KMS-11 (cell line): ENCODE results near the gene ZNF785.
A peak's percentile ranks its signal among the peaks of the same experiment; 100 is the strongest.

Source experiments
- H2AFZ ChIP-seq: fragments of 200-600 bp; sonication (generic); 2 replicates; pipeline ENCODE4 v1.6.1; 2016; ENCODE audit warnings: antibody characterized with exemption, mixed run types, low read depth
- H3K27ac ChIP-seq: fragments of 200-600 bp; sonication (generic); 2 replicates; pipeline ENCODE4 v1.6.1; 2016; ENCODE audit warnings: mild to moderate bottlenecking, mixed run types
- H3K27me3 ChIP-seq: fragments of 200-600 bp; sonication (generic); 2 replicates; pipeline ENCODE4 v1.6.1; 2017; ENCODE audit warnings: mild to moderate bottlenecking, low read depth, mixed run types, moderate library complexity; ENCODE audit not compliant: insufficient read depth
- H3K36me3 ChIP-seq: fragments of 200-600 bp; sonication (generic); 2 replicates; pipeline ENCODE4 v1.6.1; 2017; ENCODE audit warnings: mild to moderate bottlenecking, mixed run types; ENCODE audit not compliant: insufficient read depth
- H3K4me1 ChIP-seq: fragments of 200-600 bp; sonication (generic); 2 replicates; pipeline ENCODE4 v1.6.1; 2016; ENCODE audit warnings: mild to moderate bottlenecking, low read depth, mixed run types; ENCODE audit not compliant: poor library complexity, severe bottlenecking
- H3K4me2 ChIP-seq: fragments of 200-600 bp; sonication (generic); 2 replicates; pipeline ENCODE4 v1.7.0; 2016; ENCODE audit warnings: mild to moderate bottlenecking, mixed run types
- H3K4me3 ChIP-seq: fragments of 200-600 bp; sonication (generic); IDR thresholded peaks from 2 replicates; pipeline ENCODE4 v1.6.1; 2017; ENCODE audit warnings: low read depth, low read length, mixed read lengths; ENCODE audit not compliant: insufficient read depth
- H3K79me2 ChIP-seq: fragments of 200-600 bp; sonication (generic); 2 replicates; pipeline ENCODE4 v1.6.1; 2016; ENCODE audit warnings: low read depth, mixed run types; ENCODE audit not compliant: insufficient read depth
- H3K9ac ChIP-seq: fragments of 200-600 bp; sonication (generic); 2 replicates; pipeline ENCODE4 v1.6.1; 2016; ENCODE audit warnings: mild to moderate bottlenecking, mixed run types
- H4K20me1 ChIP-seq: fragments of 200-600 bp; sonication (generic); 2 replicates; pipeline ENCODE4 v1.6.1; 2016; ENCODE audit warnings: mild to moderate bottlenecking, mixed run types; ENCODE audit not compliant: insufficient read depth
- TF ChIP-seq, protein P1 (sequence below): fragments of 200-600 bp; sonication (generic); conservative IDR thresholded peaks from 2 replicates; pipeline ENCODE4 v1.6.1; 2017; ENCODE audit warnings: low read depth, mild to moderate bottlenecking, antibody characterized with exemption, low read length, moderate library complexity, mixed read lengths

Gene ZNF785

DNA sequence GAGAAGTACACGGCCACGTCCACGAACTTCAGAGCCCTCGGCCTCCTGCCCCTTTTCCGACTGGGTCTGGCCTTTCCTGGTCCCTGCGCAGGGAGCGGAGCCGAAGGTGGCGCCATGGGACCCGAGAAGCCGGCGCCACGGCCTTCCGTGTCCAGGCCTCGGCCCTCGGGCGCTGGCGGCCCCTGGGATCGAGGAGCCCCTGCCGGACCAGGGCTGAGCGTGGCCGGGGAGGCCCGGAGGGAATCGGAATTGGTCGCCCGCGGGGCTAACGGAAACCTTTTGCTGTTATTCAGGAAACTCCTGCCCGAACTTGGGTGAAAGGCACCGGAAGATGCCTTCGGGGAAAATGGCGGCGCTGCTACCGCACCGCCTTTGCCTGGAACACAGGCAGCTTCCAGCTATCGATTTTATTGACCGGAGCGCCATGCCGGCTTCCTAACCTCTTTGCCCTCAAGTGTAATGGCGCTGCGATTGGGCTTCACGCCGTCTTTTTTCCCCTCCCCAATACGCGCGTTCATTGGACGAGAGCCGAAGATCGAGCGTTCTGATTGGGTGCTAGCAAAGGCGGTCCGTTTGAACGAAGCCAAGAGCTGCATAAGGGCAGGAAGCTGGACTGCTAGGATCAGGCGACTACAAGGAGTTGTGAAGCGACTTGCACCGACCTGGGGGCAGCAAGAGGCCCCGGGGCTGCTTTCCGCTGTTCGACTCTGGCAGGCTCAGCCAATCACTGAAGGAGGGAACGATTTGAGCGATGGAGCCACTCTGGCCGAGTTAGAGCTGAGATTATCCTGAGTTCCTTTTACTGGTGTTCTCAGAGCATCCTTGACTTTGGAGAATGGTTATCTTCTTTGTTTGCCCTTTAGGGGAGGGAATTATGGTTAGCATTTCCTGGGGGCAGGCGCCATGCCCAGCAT is 24.7 kb upstream of the ZNF785 start, which contains the start of gene ZNF689:
Gene ZNF689, minus strand, starts transcription at position 464 of the 914 bp plus-strand sequence. Its CDS starts 348 bp downstream, at position 116.
- Histone ChIP-seq H3K9ac (peak within 1 kb of the TSS; percentile 100), H3K4me3 (no peak within 1 kb of the TSS), H3K36me3 (no peaks in the 10 kb centered on the region), H3K4me2 (peak within 1 kb of the TSS; percentile 84), H4K20me1 (no peaks in the 10 kb centered on the region), H3K27ac (peak within 1 kb of the TSS; percentile 89), H3K79me2 (no peaks in the 10 kb centered on the region), H3K27me3 (no peaks in the 10 kb centered on the region), H2AFZ (peak within 1 kb of the TSS; percentile 100), H3K4me1 (peaks cover 16% of the 10 kb centered on the region)
- TF ChIP-seq, protein P1, sequence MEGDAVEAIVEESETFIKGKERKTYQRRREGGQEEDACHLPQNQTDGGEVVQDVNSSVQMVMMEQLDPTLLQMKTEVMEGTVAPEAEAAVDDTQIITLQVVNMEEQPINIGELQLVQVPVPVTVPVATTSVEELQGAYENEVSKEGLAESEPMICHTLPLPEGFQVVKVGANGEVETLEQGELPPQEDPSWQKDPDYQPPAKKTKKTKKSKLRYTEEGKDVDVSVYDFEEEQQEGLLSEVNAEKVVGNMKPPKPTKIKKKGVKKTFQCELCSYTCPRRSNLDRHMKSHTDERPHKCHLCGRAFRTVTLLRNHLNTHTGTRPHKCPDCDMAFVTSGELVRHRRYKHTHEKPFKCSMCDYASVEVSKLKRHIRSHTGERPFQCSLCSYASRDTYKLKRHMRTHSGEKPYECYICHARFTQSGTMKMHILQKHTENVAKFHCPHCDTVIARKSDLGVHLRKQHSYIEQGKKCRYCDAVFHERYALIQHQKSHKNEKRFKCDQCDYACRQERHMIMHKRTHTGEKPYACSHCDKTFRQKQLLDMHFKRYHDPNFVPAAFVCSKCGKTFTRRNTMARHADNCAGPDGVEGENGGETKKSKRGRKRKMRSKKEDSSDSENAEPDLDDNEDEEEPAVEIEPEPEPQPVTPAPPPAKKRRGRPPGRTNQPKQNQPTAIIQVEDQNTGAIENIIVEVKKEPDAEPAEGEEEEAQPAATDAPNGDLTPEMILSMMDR: no peak

- Histone ChIP-seq H4K20me1 (no peaks in the 10 kb centered on the region), H3K36me3 (no peaks in the 10 kb centered on the region), H2AFZ (peak overlapping the region; percentile 100), H3K27ac (peak overlapping the region; percentile 89), H3K79me2 (no peaks in the 10 kb centered on the region), H3K4me3 (no peak overlapping the region), H3K4me1 (peaks cover 13% of the 10 kb centered on the region), H3K4me2 (peak overlapping the region; percentile 84), H3K27me3 (no peaks in the 10 kb centered on the region), H3K9ac (peak overlapping the region; percentile 100)
- TF ChIP-seq, protein P1: no peak
Observed at GRCh38 chr16:30609002-30609925, 23.8 kb upstream of the ZNF785 start.

DNA sequence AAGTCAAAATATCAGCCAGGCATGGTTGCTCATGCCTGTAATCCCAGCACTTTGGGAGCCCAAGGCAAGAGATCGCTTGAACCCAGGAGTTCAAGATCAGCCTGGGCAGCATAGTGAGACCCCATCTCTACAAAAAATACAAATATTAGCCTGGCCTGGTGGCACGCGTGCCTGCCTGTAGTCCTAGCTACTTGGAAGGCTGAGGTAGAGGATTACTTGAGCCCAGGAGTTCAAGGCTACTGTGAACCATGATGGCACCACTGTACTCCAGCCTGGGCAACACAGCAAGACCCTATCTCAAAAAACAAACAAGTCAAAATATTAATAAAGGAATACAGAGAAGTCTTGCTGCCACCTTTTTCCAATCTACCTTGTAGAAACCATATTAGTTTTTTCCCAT is 20.5 kb upstream of the ZNF785 start:
- Histone ChIP-seq H3K27me3 (no peaks in the 10 kb centered on the region), H3K79me2 (no peaks in the 10 kb centered on the region), H4K20me1 (no peaks in the 10 kb centered on the region), H3K4me2 (no peak overlapping the region), H2AFZ (no peak overlapping the region), H3K4me1 (peaks cover 13% of the 10 kb centered on the region), H3K36me3 (no peaks in the 10 kb centered on the region), H3K27ac (no peak overlapping the region), H3K4me3 (no peak overlapping the region), H3K9ac (no peak overlapping the region)
- TF ChIP-seq, protein P1: no peak

GRCh38 chr16:30605158-30605557 is 19.7 kb upstream of the ZNF785 start:
- Histone ChIP-seq H2AFZ (no peak overlapping the region), H3K27me3 (no peaks in the 10 kb centered on the region), H3K4me1 (peaks cover 7% of the 10 kb centered on the region), H4K20me1 (no peaks in the 10 kb centered on the region), H3K4me3 (no peak overlapping the region), H3K9ac (no peak overlapping the region), H3K4me2 (no peak overlapping the region), H3K27ac (no peak overlapping the region), H3K79me2 (no peaks in the 10 kb centered on the region), H3K36me3 (no peaks in the 10 kb centered on the region)
- TF ChIP-seq, protein P1: no peak
